ENCODE results near the gene SPATA31C1. TPM values are rescaled to one million over a fixed set of nuclear protein-coding genes. Genes with fewer than 3 reads are reported as not detected.
A peak's percentile ranks its signal among the peaks of the same experiment; 100 is the strongest.
"Not testable (repeated sequence)": the region's sequence is repeated elsewhere in the genome, so short reads cannot be mapped to it uniquely, and the experiment has no call there.

SPATA31C1 gene
- not detected for total RNA-seq

DNA sequence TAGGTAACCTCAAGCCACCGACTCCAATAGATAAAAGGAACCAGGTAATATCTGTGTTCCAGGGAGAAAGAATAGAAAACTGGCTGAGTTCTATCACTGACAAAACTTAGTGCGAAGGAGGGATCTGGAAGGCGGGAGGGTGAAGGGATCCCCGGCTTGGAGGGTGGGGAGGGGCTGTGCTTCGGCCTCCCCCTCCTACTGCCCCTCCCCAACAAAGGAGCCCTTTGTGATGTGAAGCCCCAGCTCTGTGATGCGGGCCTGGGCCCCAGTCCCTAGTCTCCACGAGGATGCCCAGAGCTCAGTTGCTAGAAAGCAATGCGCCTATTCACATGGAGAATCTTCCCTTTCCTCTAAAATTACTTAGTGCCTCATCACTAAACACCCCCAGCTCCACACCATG, at the start of gene SPATA31C1:
Gene SPATA31C1, plus strand, starts transcription at position 301 of the 400 bp plus-strand sequence.
- no CpG with 5 or more reads among the region's 8 CpGs for WGBS, 2 donors
- intact Hi-C loops (cut with DNase I); ATAC-seq; H3K9me3 ChIP-seq; DNase-seq; H3K27ac ChIP-seq; H3K27me3 ChIP-seq; H3K4me3 ChIP-seq; H3K36me3 ChIP-seq (replicated peaks in 1 of 2; ENCODE audit: insufficient read depth in 1 of 2, low read depth in 2 of 2): not testable (repeated sequence)
- peaks cover 12% of the 10 kb centered on the region for H3K4me1 ChIP-seq

DNA sequence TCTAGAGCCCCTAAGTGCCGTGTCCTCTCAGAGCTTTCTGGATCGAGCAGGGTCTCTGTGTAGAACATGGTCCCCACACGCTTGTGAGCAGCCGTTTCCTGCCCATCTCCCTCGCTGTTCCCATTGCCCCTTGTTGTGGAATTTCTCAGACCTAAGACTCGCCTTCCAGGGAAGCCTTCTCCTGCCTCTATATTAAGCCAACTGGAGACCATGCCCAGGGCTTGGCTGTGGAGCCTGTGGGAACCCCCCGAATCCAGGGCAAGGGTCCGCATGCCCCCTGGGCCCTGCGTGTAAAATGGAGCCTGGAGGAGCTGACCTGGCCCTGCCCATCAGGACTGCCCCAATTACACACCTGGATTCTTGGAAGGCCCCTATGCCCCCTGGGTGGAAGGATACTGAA, 49.6 kb upstream of the SPATA31C1 start:
- H3K4me1 ChIP-seq = no peaks in the 10 kb centered on the region
- no peak for TF ChIP-seq POLR2A (IDR thresholded peaks at IDR 0.05)
- TF ChIP-seq, protein P1, sequence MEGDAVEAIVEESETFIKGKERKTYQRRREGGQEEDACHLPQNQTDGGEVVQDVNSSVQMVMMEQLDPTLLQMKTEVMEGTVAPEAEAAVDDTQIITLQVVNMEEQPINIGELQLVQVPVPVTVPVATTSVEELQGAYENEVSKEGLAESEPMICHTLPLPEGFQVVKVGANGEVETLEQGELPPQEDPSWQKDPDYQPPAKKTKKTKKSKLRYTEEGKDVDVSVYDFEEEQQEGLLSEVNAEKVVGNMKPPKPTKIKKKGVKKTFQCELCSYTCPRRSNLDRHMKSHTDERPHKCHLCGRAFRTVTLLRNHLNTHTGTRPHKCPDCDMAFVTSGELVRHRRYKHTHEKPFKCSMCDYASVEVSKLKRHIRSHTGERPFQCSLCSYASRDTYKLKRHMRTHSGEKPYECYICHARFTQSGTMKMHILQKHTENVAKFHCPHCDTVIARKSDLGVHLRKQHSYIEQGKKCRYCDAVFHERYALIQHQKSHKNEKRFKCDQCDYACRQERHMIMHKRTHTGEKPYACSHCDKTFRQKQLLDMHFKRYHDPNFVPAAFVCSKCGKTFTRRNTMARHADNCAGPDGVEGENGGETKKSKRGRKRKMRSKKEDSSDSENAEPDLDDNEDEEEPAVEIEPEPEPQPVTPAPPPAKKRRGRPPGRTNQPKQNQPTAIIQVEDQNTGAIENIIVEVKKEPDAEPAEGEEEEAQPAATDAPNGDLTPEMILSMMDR (IDR thresholded peaks at IDR 0.05) = no peak
- H3K36me3 ChIP-seq (replicated peaks in 1 of 2; ENCODE audit: insufficient read depth in 1 of 2, low read depth in 2 of 2) = no peaks in the 10 kb centered on the region
- H3K4me3 ChIP-seq = no peak overlapping the region
- intact Hi-C loops (cut with DNase I) = no loop called here
- ATAC-seq = no peak
- 97 to 100% methylated on average over 7 to 9 of the region's 9 CpGs for WGBS, 2 donors
- no peak overlapping the region for H3K27ac ChIP-seq
- DNase-seq = no peak
- no peaks in the 10 kb centered on the region for H3K27me3 ChIP-seq
- no peaks in the 10 kb centered on the region for H3K9me3 ChIP-seq

GRCh38 chr9:87868635-87869034, 49.1 kb upstream of the SPATA31C1 start:
- ATAC-seq (no peak), DNase-seq (no peak)
- no peaks in the 10 kb centered on the region for H3K36me3 ChIP-seq (replicated peaks in 1 of 2; ENCODE audit: insufficient read depth in 1 of 2, low read depth in 2 of 2)
- H3K9me3 ChIP-seq = no peaks in the 10 kb centered on the region
- H3K27me3 ChIP-seq = no peaks in the 10 kb centered on the region
- no peaks in the 10 kb centered on the region for H3K4me1 ChIP-seq
- no peak overlapping the region for H3K4me3 ChIP-seq
- intact Hi-C loops (cut with DNase I) = no loop called here
- H3K27ac ChIP-seq = no peak overlapping the region
- 57% methylated on average over 2 to 3 of the region's 3 CpGs for WGBS, 2 donors
- TF ChIP-seq, protein P1 (IDR thresholded peaks at IDR 0.05) = no peak
- no peak for TF ChIP-seq POLR2A (IDR thresholded peaks at IDR 0.05)

- ATAC-seq (no peak), DNase-seq (no peak)
- Histone ChIP-seq H3K27ac (no peak overlapping the region), H3K4me3 (no peak overlapping the region), H3K4me1 (no peaks in the 10 kb centered on the region), H3K36me3 (replicated peaks in 1 of 2; ENCODE audit: insufficient read depth in 1 of 2, low read depth in 2 of 2) (no peaks in the 10 kb centered on the region), H3K27me3 (no peaks in the 10 kb centered on the region), H3K9me3 (no peaks in the 10 kb centered on the region)
- intact Hi-C loops (cut with DNase I) = no loop called here
- WGBS, 2 donors = 86 to 94% methylated on average over 6 to 11 of the region's 11 CpGs
- TF ChIP-seq, protein P1 (IDR thresholded peaks at IDR 0.05) = no peak
- no peak for TF ChIP-seq POLR2A (IDR thresholded peaks at IDR 0.05)
Observed at GRCh38 chr9:87869082-87869481, 48.7 kb upstream of the SPATA31C1 start.

DNA sequence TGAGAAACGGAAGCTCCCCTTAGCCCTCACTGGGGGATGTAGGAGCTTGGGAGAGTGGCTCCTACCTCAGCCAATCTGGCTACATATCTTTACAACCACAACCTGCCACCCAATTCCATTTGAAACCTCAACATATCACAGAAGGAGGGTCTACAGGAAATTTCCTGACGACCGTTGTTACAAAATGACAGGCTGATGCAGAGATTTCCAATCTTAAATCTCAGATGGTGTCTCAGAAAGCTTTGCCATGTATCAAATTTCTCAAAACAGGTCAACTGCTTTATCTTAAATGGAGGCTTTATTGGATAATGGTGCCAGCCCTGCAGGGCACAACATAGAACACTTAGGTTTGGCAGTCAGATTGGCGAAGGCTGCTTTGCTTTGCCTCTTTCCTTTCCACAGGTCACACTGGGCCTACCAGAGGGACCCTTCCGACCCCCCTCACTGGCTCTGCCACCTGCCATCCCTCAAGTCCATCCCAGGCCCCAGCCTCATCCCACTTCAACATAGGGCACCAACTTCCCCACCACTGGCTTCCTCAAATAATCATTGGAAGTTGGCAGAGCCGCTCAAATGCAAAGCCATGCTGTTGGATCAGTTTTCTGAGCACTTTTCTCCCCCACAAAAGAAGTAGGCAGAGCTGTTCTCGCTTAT, 46.2 kb upstream of the SPATA31C1 start:
- H3K27ac ChIP-seq = no peak overlapping the region
- TF ChIP-seq POLR2A (IDR thresholded peaks at IDR 0.05) = no peak
- no peak for DNase-seq
- no peak overlapping the region for H3K4me3 ChIP-seq
- intact Hi-C loops (cut with DNase I) = no loop called here
- no peaks in the 10 kb centered on the region for H3K9me3 ChIP-seq
- H3K27me3 ChIP-seq = no peaks in the 10 kb centered on the region
- H3K36me3 ChIP-seq (replicated peaks in 1 of 2; ENCODE audit: insufficient read depth in 1 of 2, low read depth in 2 of 2) = no peaks in the 10 kb centered on the region
- H3K4me1 ChIP-seq = no peaks in the 10 kb centered on the region
- no peak for ATAC-seq
- WGBS, 2 donors = 91 to 96% methylated on average over 7 of the region's 7 CpGs

GRCh38 chr9:87872079-87872624, 45.6 kb upstream of the SPATA31C1 start:
- H3K9me3 ChIP-seq = no peaks in the 10 kb centered on the region
- H3K4me1 ChIP-seq = no peaks in the 10 kb centered on the region
- DNase-seq (peak in 3 of 4 donors; percentile 38 to 75 (median 46)), ATAC-seq (no peak)
- no peaks in the 10 kb centered on the region for H3K27me3 ChIP-seq
- H3K27ac ChIP-seq = no peak overlapping the region
- intact Hi-C loops (cut with DNase I) = no loop called here
- no peak overlapping the region for H3K4me3 ChIP-seq
- 57 to 95% methylated on average over 2 to 7 of the region's 8 CpGs for whole genome bisulfite sequencing, 2 donors
- TF ChIP-seq, protein P1 (IDR thresholded peaks at IDR 0.05) = no peak
- TF ChIP-seq POLR2A (IDR thresholded peaks at IDR 0.05) = no peak
- H3K36me3 ChIP-seq (replicated peaks in 1 of 2; ENCODE audit: insufficient read depth in 1 of 2, low read depth in 2 of 2) = no peaks in the 10 kb centered on the region

All from body of pancreas (tissue), 4 donors.